ENCODE data around the gene SFXN5.
A peak's percentile ranks its signal among the peaks of the same experiment; 100 is the strongest.

The SFXN5 gene

GRCh38 chr2:72955228-72956049 is 116.1 kb downstream of the SFXN5 start:
- no peak for DNase-seq (ENCODE audit: low read depth)

GRCh38 chr2:72954376-72955227 is 116.9 kb downstream of the SFXN5 start:
- no peak for DNase-seq (ENCODE audit: low read depth)

- DNase-seq (ENCODE audit: low read depth) = no peak
Observed at GRCh38 chr2:72953976-72954375, 117.5 kb downstream of the SFXN5 start.

GRCh38 chr2:72953528-72953927 is 118.0 kb downstream of the SFXN5 start:
- DNase-seq (ENCODE audit: low read depth) = no peak

- DNase-seq (ENCODE audit: low read depth) = no peak
Observed at GRCh38 chr2:72952961-72953360, 118.6 kb downstream of the SFXN5 start.

- DNase-seq (ENCODE audit: low read depth) = no peak
Observed at GRCh38 chr2:72952110-72952823, 119.2 kb downstream of the SFXN5 start.

GRCh38 chr2:72951303-72952095 is 120.0 kb downstream of the SFXN5 start:
- DNase-seq (ENCODE audit: low read depth) = no peak

GRCh38 chr2:72950558-72951255 is 120.8 kb downstream of the SFXN5 start:
- no peak for DNase-seq (ENCODE audit: low read depth)

GRCh38 chr2:72949642-72950041 is 121.9 kb downstream of the SFXN5 start:
- DNase-seq (ENCODE audit: low read depth) = no peak

- no peak for DNase-seq (ENCODE audit: low read depth)
Observed at GRCh38 chr2:72949045-72949444, 122.5 kb downstream of the SFXN5 start.

GRCh38 chr2:72947952-72948830 is 123.3 kb downstream of the SFXN5 start:
- DNase-seq (ENCODE audit: low read depth) = no peak

GRCh38 chr2:72946466-72946865 is 125.0 kb downstream of the SFXN5 start:
- DNase-seq (ENCODE audit: low read depth) = no peak

GRCh38 chr2:72945450-72946019 is 126.0 kb downstream of the SFXN5 start:
- DNase-seq (ENCODE audit: low read depth) = no peak

GRCh38 chr2:72944804-72945449 is 126.6 kb downstream of the SFXN5 start:
- DNase-seq (ENCODE audit: low read depth) = no peak

GRCh38 chr2:72943540-72944395 is 127.7 kb downstream of the SFXN5 start:
- no peak for DNase-seq (ENCODE audit: low read depth)

- DNase-seq (ENCODE audit: low read depth) = no peak
Observed at GRCh38 chr2:72942881-72943418, 128.6 kb downstream of the SFXN5 start.

GRCh38 chr2:72942293-72942692 is 129.2 kb downstream of the SFXN5 start:
- no peak for DNase-seq (ENCODE audit: low read depth)

- DNase-seq (ENCODE audit: low read depth) = peak; percentile 9
Observed at GRCh38 chr2:72940786-72941185, 130.7 kb downstream of the SFXN5 start.
